Measurements from ENCODE around the gene SH3TC1. TPM values are rescaled to one million over a fixed set of nuclear protein-coding genes. Genes with fewer than 3 reads are reported as not detected.

The SH3TC1 gene
- total and polyA plus RNA-seq, 2 of the 13 experiments (the other 11 are each of a cell fraction or from before 2014, with no cell fraction given) = 14.9 to 21.8 TPM

DNA sequence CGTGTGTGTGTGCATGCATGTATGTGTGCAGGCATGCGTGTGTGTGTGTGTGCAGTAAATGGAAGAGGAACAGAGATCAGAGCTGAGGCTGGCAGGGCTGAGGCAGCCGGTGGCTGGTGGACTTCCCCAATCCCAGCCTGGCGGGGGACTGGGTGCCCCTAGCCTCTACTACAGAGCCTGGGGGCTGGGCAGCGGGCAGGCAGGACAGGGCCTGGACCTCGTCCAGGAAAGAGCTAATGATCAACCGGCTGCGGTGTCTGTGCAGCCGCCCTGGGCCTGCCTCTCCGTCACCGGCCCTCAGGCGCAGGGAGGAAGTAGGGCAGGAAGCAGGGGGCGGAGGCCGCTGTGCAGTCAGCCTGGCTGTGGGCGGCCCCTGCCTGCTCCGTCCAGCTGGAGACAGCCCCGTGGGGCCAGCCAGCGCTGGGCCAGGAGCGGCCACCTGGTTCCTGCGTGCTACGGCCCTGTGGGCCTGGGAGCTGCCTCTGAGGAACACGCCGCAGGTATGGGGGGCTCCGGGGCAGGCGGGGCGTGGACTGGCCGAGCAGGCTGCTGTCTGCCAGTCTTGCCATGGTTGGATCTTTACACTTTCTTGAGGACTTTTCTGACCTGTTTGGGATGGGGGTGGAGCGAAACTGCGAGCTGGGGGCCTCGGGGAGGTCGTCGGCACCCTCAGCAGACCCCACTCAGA lies at the start of gene SH3TC1 (continued):
- TF ChIP-seq, protein P1, sequence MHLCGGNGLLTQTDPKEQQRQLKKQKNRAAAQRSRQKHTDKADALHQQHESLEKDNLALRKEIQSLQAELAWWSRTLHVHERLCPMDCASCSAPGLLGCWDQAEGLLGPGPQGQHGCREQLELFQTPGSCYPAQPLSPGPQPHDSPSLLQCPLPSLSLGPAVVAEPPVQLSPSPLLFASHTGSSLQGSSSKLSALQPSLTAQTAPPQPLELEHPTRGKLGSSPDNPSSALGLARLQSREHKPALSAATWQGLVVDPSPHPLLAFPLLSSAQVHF (CRISPR knock-in tag; IDR thresholded peaks at IDR 0.05) = 0 out of 2 replicates have a peak, but pooled peaks have one; percentile 5
- 0 out of 2 replicates have a peak, but pooled peaks have one; percentile 26 for TF ChIP-seq POGZ (CRISPR knock-in tag; IDR thresholded peaks at IDR 0.05)
- TF ChIP-seq, protein P2, sequence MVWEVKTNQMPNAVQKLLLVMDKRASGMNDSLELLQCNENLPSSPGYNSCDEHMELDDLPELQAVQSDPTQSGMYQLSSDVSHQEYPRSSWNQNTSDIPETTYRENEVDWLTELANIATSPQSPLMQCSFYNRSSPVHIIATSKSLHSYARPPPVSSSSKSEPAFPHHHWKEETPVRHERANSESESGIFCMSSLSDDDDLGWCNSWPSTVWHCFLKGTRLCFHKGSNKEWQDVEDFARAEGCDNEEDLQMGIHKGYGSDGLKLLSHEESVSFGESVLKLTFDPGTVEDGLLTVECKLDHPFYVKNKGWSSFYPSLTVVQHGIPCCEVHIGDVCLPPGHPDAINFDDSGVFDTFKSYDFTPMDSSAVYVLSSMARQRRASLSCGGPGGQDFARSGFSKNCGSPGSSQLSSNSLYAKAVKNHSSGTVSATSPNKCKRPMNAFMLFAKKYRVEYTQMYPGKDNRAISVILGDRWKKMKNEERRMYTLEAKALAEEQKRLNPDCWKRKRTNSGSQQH (CRISPR knock-in tag; IDR thresholded peaks at IDR 0.05; ENCODE audit: low read depth) = peak; percentile 61; the same call in 1 of the 2 replicates
- TF ChIP-seq, protein P3, sequence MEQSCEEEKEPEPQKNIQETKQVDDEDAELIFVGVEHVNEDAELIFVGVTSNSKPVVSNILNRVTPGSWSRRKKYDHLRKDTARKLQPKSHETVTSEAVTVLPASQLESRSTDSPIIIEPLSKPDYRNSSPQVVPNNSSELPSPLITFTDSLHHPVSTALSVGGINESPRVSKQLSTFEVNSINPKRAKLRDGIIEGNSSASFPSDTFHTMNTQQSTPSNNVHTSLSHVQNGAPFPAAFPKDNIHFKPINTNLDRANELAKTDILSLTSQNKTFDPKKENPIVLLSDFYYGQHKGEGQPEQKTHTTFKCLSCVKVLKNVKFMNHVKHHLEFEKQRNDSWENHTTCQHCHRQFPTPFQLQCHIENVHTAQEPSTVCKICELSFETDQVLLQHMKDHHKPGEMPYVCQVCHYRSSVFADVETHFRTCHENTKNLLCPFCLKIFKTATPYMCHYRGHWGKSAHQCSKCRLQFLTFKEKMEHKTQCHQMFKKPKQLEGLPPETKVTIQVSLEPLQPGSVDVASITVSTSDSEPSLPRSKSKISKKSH (CRISPR knock-in tag; IDR thresholded peaks at IDR 0.05; ENCODE audit: borderline replicate concordance) = no peak
- peak; percentile 58 for TF ChIP-seq HNF4A (CRISPR knock-in tag; IDR thresholded peaks at IDR 0.05)
- TF ChIP-seq ZNF564 (CRISPR knock-in tag; IDR thresholded peaks at IDR 0.05) = peak; percentile 28
- no peak for TF ChIP-seq ZNF446 (CRISPR knock-in tag; IDR thresholded peaks at IDR 0.05)
- no peak for TF ChIP-seq ZBTB8A (CRISPR knock-in tag; IDR thresholded peaks at IDR 0.05; ENCODE audit: borderline replicate concordance, low read depth)
- TF ChIP-seq ESRRA (CRISPR knock-in tag; IDR thresholded peaks at IDR 0.05; ENCODE audit: low read depth) = peak; percentile 32; the same call in 1 of the 2 replicates
- 0 out of 2 replicates have a peak, but pooled peaks have one; percentile 50 for TF ChIP-seq MAF1 (CRISPR knock-in tag; IDR thresholded peaks at IDR 0.05; ENCODE audit: borderline replicate concordance)
- peak; percentile 74 for TF ChIP-seq RARA (CRISPR knock-in tag; IDR thresholded peaks at IDR 0.05)
- peak; percentile 37 for TF ChIP-seq ZEB1 (IDR thresholded peaks at IDR 0.05; ENCODE audit: insufficient replicate concordance, low read depth)
- TF ChIP-seq, protein P4, sequence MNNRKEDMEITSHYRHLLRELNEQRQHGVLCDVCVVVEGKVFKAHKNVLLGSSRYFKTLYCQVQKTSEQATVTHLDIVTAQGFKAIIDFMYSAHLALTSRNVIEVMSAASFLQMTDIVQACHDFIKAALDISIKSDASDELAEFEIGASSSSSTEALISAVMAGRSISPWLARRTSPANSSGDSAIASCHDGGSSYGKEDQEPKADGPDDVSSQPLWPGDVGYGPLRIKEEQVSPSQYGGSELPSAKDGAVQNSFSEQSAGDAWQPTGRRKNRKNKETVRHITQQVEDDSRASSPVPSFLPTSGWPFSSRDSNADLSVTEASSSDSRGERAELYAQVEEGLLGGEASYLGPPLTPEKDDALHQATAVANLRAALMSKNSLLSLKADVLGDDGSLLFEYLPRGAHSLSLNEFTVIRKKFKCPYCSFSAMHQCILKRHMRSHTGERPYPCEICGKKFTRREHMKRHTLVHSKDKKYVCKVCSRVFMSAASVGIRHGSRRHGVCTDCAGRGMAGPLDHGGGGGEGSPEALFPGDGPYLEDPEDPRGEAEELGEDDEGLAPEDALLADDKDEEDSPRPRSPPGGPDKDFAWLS (CRISPR knock-in tag; IDR thresholded peaks at IDR 0.05; ENCODE audit: borderline replicate concordance) = peak; percentile 72; the same call in 1 of the 2 replicates
- no peak for TF ChIP-seq PAF1 (CRISPR knock-in tag; IDR thresholded peaks at IDR 0.05)
- no peak for TF ChIP-seq NR2F2 (IDR thresholded peaks at IDR 0.05; ENCODE audit: borderline replicate concordance, low read depth)
- peak; percentile 81 for TF ChIP-seq GATAD2A (CRISPR knock-in tag; IDR thresholded peaks at IDR 0.05)
- TF ChIP-seq ZNF567 (CRISPR knock-in tag; IDR thresholded peaks at IDR 0.05; ENCODE audit: borderline replicate concordance) = no peak
- TF ChIP-seq, protein P5, sequence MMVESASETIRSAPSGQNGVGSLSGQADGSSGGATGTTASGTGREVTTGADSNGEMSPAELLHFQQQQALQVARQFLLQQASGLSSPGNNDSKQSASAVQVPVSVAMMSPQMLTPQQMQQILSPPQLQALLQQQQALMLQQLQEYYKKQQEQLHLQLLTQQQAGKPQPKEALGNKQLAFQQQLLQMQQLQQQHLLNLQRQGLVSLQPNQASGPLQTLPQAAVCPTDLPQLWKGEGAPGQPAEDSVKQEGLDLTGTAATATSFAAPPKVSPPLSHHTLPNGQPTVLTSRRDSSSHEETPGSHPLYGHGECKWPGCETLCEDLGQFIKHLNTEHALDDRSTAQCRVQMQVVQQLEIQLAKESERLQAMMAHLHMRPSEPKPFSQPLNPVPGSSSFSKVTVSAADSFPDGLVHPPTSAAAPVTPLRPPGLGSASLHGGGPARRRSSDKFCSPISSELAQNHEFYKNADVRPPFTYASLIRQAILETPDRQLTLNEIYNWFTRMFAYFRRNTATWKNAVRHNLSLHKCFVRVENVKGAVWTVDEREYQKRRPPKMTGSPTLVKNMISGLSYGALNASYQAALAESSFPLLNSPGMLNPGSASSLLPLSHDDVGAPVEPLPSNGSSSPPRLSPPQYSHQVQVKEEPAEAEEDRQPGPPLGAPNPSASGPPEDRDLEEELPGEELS (CRISPR knock-in tag; IDR thresholded peaks at IDR 0.05) = peak; percentile 52; the same call in 1 of the 2 replicates
- no peak for TF ChIP-seq NFRKB (IDR thresholded peaks at IDR 0.05)
- TF ChIP-seq ZNF607 (CRISPR knock-in tag; IDR thresholded peaks at IDR 0.05; ENCODE audit: borderline replicate concordance) = no peak; the same call in 1 of the 2 replicates
- peak; percentile 78 for TF ChIP-seq TGIF2 (CRISPR knock-in tag; IDR thresholded peaks at IDR 0.05)
- peak; percentile 97 for TF ChIP-seq ZNF572 (CRISPR knock-in tag; IDR thresholded peaks at IDR 0.05)
- peak; percentile 61; the same call in 1 of the 2 replicates for TF ChIP-seq KLF11 (CRISPR knock-in tag; IDR thresholded peaks at IDR 0.05)
- TF ChIP-seq JUN (CRISPR knock-in tag; IDR thresholded peaks at IDR 0.05) = peak; percentile 46; the same call in 1 of the 2 replicates

Data from HepG2 (cell line).